Lower leg skin (tissue), 3 donors: ENCODE results near the gene OSR1.

ENCODE experiments used
- POLR2A ChIP-seq, 2 donors: fragments of 450-650 bp; IDR thresholded peaks; one replicate each; pipeline ENCODE4 v1.6.1; 2016 to 2017; ENCODE audit warnings: antibody characterized with exemption in 2 of 2, mild to moderate bottlenecking in 1 of 2, moderate library complexity in 1 of 2
- TF ChIP-seq, protein P1 (sequence below), 3 donors: fragments of 450-650 bp; IDR thresholded peaks; one replicate each; pipeline ENCODE4 v1.5.1; 2016; ENCODE audit warnings: antibody characterized with exemption in 3 of 3, mild to moderate bottlenecking in 3 of 3, moderate library complexity in 2 of 3

DNA sequence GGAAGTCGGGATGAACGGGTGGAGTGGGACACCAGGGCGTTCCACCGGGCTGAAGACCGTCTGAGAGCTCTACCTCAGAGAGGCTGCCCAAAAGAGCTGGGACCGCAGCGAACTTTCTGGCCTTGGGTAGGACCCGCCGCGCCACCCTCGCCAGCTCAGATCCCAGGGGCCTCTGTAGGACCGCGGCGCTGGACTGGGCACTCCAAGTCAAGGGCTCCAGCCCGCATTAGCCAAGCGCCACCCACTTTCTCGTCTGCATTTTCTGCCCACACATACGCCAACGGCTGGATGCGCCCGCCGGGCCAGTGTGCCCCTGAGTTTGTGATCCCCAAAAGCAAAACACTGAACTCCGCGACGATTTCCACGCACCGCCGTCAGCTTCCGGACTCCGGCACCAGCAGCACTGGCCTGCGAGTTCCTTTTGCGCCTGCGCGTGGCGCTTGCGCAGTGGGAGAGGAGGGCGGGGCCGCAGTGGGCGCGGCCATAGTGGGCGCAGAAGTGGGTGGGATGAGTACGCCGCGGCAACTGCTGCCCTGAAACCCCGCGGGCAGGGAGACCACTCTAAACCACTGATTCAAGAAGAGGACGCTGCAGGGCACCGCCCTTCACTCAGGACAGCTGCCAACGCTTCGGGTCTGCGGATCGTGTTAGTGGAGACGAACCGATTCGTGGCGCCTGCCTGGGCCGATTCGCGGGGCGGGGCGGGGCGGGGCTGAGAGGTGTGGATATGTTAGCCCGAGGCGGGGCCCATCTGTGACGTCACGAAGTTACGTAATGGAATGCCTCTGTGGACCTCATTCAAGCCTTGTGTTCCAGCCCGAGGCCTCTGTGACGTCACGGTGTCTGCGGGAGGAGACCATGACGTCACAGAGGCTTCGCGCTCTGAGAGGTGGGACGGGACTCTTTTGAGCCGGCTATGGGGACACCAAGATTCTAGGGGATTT lies 10.5 kb downstream of the OSR1 start:
- TF ChIP-seq, protein P1, sequence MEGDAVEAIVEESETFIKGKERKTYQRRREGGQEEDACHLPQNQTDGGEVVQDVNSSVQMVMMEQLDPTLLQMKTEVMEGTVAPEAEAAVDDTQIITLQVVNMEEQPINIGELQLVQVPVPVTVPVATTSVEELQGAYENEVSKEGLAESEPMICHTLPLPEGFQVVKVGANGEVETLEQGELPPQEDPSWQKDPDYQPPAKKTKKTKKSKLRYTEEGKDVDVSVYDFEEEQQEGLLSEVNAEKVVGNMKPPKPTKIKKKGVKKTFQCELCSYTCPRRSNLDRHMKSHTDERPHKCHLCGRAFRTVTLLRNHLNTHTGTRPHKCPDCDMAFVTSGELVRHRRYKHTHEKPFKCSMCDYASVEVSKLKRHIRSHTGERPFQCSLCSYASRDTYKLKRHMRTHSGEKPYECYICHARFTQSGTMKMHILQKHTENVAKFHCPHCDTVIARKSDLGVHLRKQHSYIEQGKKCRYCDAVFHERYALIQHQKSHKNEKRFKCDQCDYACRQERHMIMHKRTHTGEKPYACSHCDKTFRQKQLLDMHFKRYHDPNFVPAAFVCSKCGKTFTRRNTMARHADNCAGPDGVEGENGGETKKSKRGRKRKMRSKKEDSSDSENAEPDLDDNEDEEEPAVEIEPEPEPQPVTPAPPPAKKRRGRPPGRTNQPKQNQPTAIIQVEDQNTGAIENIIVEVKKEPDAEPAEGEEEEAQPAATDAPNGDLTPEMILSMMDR (IDR thresholded peaks at IDR 0.05), result no peak
- TF ChIP-seq POLR2A (IDR thresholded peaks at IDR 0.05), result peak in 1 of 2 donors; percentile 85
